Neural cell (in vitro differentiated cells): ENCODE measurements around the gene RFX8. TPM values are rescaled to one million over a fixed set of nuclear protein-coding genes. Genes with fewer than 3 reads are reported as not detected.

ENCODE experiments used
- H2AFZ ChIP-seq: fragments of 200-600, 300-800 bp; sonication (generic), shearing (Covaris generic); 2 replicates; pipeline ENCODE4 v1.6.0; 2014; ENCODE audit warnings: low read depth, mild to moderate bottlenecking, antibody characterized with exemption, low read length, moderate library complexity
- H3F3A ChIP-seq: fragments of 200-600 bp; shearing (Covaris generic); 2 replicates; pipeline ENCODE4 v1.6.1; 2016; ENCODE audit warnings: mild to moderate bottlenecking, moderate library complexity, mixed read lengths, antibody characterized with exemption, low read length; ENCODE audit not compliant: insufficient read depth, poor library complexity, severe bottlenecking
- H3K27ac ChIP-seq: fragments of 200-600, 300-800 bp; sonication (generic), shearing (Covaris generic); 2 replicates; pipeline ENCODE4 v1.5.1; 2014; ENCODE audit warnings: mild to moderate bottlenecking, low read length, moderate library complexity
- H3K27me3 ChIP-seq: fragments of 300-800, 200-600 bp; sonication (generic), shearing (Covaris generic); 2 replicates; pipeline ENCODE4 v1.6.0; 2014; ENCODE audit warnings: mild to moderate bottlenecking, low read depth, low read length, moderate library complexity; ENCODE audit not compliant: insufficient read depth
- H3K36me3 ChIP-seq: fragments of 300-800, 200-600 bp; sonication (generic), shearing (Covaris generic); 2 replicates; pipeline ENCODE4 v1.5.1; 2014; ENCODE audit warnings: mild to moderate bottlenecking, antibody characterized with exemption, low read length, moderate library complexity; ENCODE audit not compliant: insufficient read depth
- H3K4me2 ChIP-seq: fragments of 300-800, 200-600 bp; sonication (generic), shearing (Covaris generic); 2 replicates; pipeline ENCODE4 v1.6.0; 2014; ENCODE audit warnings: mild to moderate bottlenecking, low read length
- H3K4me3 ChIP-seq: fragments of 300-800, 200-600 bp; sonication (generic), shearing (Covaris generic); 2 replicates; pipeline ENCODE4 v1.5.1; 2014; ENCODE audit warnings: mild to moderate bottlenecking, low read length, moderate library complexity
- H3K79me2 ChIP-seq: fragments of 200-600 bp; shearing (Covaris generic); replicated peaks from 2 replicates; pipeline ENCODE4 v1.6.0; 2014; ENCODE audit warnings: mild to moderate bottlenecking, low read length, moderate library complexity; ENCODE audit not compliant: insufficient read depth
- H3K9ac ChIP-seq: fragments of 300-800, 200-600 bp; sonication (generic), shearing (Covaris generic); 2 replicates; pipeline ENCODE4 v1.6.1; 2016; ENCODE audit warnings: mild to moderate bottlenecking, low read length, mixed read lengths
- H3K9me2 ChIP-seq: fragments of 200-600 bp; shearing (Covaris generic); 2 replicates; pipeline ENCODE4 v1.6.1; 2016; ENCODE audit warnings: mild to moderate bottlenecking, low read length, mixed read lengths; ENCODE audit not compliant: insufficient read depth
- H3K9me3 ChIP-seq: fragments of 200-600, 300-800 bp; sonication (generic), shearing (Covaris generic); 2 replicates; pipeline ENCODE4 v1.6.1; 2016; ENCODE audit warnings: mild to moderate bottlenecking, mixed run types, low read length, moderate library complexity, mixed read lengths
- H4K20me1 ChIP-seq: fragments of 200-600 bp; shearing (Covaris generic); 2 replicates; pipeline ENCODE4 v1.6.1; 2016; ENCODE audit warnings: mild to moderate bottlenecking, mixed run types; ENCODE audit not compliant: insufficient read depth
- EP300 ChIP-seq: fragments of 450-650 bp; conservative IDR thresholded peaks from 2 replicates; pipeline ENCODE4 v1.6.1; 2014; ENCODE audit warnings: antibody characterized with exemption, mild to moderate bottlenecking, moderate library complexity; ENCODE audit not compliant: poor library complexity, severe bottlenecking
- EZH2 ChIP-seq: fragments of 200-600, 300-800 bp; shearing (Covaris generic), sonication (generic); IDR thresholded peaks from 2 replicates; pipeline ENCODE4 v1.6.1; 2014; ENCODE audit warnings: antibody characterized with exemption, low read length, borderline replicate concordance, mild to moderate bottlenecking; ENCODE audit not compliant: insufficient read depth, poor library complexity, severe bottlenecking
- MXI1 ChIP-seq: fragments of 450-650 bp; conservative IDR thresholded peaks from 2 replicates; pipeline ENCODE4 v1.6.1; 2014; ENCODE audit warnings: antibody characterized with exemption, mild to moderate bottlenecking; ENCODE audit not compliant: poor library complexity, severe bottlenecking
- POLR2AphosphoS5 ChIP-seq: IDR thresholded peaks from 2 replicates; pipeline ENCODE4 v1.6.1; 2012
- RAD21 ChIP-seq: fragments of 450-650 bp; conservative IDR thresholded peaks from 2 replicates; pipeline ENCODE4 v1.6.1; 2014; ENCODE audit warnings: antibody characterized with exemption, mild to moderate bottlenecking, moderate library complexity
- SMC3 ChIP-seq: fragments of 450-650 bp; conservative IDR thresholded peaks from 2 replicates; pipeline ENCODE4 v1.6.1; 2014; ENCODE audit warnings: antibody characterized with exemption, mild to moderate bottlenecking, moderate library complexity; ENCODE audit not compliant: poor library complexity
- TAF1 ChIP-seq: IDR thresholded peaks from 2 replicates; pipeline ENCODE4 v1.6.1; 2012; ENCODE audit warnings: low read depth
- polyA plus RNA-seq: library from polyadenylated mRNA; depleted of rRNA; stranded (reverse); fragments of >200 nt; gene quantifications from 2 replicates; pipeline ENCODE4 v1.2.3, GENCODE V29; 2014
- TF ChIP-seq, protein P1 (sequence below): IDR thresholded peaks from 2 replicates; pipeline ENCODE4 v1.6.1; 2012; ENCODE audit warnings: borderline replicate concordance
- TF ChIP-seq, protein P2 (sequence below): fragments of 450-650 bp; IDR thresholded peaks from 2 replicates; pipeline ENCODE4 v1.5.1; 2014; ENCODE audit warnings: antibody characterized with exemption, mild to moderate bottlenecking, moderate library complexity; ENCODE audit not compliant: poor library complexity, severe bottlenecking

The RFX8 gene
- polyA plus RNA-seq, 1 donor from 2014 or later: not detected

DNA sequence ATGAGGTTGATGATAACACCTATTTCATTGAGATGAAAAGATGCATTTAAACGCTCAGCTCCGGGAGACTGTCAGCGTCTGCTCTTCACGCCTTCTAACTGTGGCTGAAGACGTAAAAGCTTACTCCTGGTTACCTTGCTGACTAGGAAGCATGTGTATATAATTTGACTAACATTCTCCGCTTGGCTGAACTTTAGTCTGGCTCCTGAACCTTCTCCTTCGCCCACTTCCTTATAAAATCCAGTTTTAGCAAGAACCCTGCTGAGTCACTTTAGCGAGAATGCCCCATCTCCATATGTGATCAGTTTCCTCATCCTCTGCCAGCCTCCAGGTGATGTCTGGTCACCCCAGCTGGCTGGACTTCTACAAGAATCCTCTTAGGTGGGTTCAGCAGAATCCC is 74.9 kb downstream of the RFX8 start:
- Histone ChIP-seq H3K4me3 (no peak overlapping the region), H3K9me2 (no peaks in the 10 kb centered on the region), H2AFZ (no peak overlapping the region), H3K4me2 (no peak overlapping the region), H3K9ac (no peak overlapping the region), H3K9me3 (no peaks in the 10 kb centered on the region), H4K20me1 (no peaks in the 10 kb centered on the region), H3K27ac (no peak overlapping the region), H3K79me2 (no peaks in the 10 kb centered on the region), H3F3A (no peaks in the 10 kb centered on the region), H3K36me3 (no peaks in the 10 kb centered on the region), H3K27me3 (no peaks in the 10 kb centered on the region)
- TF ChIP-seq EP300 (no peak), EZH2 (no peak), TAF1 (no peak), POLR2AphosphoS5 (no peak), RAD21 (no peak), MXI1 (no peak)
- TF ChIP-seq, protein P1, sequence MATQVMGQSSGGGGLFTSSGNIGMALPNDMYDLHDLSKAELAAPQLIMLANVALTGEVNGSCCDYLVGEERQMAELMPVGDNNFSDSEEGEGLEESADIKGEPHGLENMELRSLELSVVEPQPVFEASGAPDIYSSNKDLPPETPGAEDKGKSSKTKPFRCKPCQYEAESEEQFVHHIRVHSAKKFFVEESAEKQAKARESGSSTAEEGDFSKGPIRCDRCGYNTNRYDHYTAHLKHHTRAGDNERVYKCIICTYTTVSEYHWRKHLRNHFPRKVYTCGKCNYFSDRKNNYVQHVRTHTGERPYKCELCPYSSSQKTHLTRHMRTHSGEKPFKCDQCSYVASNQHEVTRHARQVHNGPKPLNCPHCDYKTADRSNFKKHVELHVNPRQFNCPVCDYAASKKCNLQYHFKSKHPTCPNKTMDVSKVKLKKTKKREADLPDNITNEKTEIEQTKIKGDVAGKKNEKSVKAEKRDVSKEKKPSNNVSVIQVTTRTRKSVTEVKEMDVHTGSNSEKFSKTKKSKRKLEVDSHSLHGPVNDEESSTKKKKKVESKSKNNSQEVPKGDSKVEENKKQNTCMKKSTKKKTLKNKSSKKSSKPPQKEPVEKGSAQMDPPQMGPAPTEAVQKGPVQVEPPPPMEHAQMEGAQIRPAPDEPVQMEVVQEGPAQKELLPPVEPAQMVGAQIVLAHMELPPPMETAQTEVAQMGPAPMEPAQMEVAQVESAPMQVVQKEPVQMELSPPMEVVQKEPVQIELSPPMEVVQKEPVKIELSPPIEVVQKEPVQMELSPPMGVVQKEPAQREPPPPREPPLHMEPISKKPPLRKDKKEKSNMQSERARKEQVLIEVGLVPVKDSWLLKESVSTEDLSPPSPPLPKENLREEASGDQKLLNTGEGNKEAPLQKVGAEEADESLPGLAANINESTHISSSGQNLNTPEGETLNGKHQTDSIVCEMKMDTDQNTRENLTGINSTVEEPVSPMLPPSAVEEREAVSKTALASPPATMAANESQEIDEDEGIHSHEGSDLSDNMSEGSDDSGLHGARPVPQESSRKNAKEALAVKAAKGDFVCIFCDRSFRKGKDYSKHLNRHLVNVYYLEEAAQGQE: no peak

DNA sequence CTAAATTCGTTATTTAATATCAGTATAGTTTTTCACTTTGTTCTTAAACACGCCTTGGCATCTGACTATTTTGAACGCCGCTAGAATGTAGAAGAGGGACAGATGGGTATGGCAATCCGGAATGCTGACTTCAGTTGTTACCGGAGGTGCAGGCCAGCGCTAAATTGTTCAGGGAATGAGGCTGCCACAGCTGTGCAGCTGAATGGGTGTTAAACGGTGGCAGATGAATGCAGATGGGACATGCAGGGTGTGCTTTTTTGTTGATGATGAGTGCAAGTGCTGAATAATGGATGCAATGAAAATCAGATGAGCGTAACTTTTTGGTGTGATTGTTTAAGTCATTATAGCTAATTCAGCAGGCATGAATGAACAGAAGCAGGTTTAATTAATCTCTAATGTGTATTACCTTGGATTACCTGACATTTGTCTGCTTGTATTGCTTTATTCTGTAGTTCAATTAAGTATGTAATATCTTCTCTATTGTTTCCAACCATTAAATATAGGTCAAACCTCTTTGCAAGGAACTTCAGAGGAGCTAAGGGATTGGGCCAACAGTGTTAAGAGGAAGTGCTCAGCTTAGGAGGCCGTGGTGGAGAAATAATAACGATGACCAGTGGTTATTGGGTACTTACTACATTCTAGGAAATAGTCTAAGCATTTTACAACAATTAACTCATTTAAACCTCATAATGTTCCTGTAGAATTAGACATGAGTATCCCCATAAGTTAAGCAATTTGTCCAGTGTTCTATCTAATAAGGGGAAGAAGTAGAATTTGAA is 75.7 kb downstream of the RFX8 start:
- no peak for TF ChIP-seq TAF1
- no peak for TF ChIP-seq EZH2
- TF ChIP-seq, protein P1: no peak
- no peak for TF ChIP-seq SMC3
- TF ChIP-seq, protein P2, sequence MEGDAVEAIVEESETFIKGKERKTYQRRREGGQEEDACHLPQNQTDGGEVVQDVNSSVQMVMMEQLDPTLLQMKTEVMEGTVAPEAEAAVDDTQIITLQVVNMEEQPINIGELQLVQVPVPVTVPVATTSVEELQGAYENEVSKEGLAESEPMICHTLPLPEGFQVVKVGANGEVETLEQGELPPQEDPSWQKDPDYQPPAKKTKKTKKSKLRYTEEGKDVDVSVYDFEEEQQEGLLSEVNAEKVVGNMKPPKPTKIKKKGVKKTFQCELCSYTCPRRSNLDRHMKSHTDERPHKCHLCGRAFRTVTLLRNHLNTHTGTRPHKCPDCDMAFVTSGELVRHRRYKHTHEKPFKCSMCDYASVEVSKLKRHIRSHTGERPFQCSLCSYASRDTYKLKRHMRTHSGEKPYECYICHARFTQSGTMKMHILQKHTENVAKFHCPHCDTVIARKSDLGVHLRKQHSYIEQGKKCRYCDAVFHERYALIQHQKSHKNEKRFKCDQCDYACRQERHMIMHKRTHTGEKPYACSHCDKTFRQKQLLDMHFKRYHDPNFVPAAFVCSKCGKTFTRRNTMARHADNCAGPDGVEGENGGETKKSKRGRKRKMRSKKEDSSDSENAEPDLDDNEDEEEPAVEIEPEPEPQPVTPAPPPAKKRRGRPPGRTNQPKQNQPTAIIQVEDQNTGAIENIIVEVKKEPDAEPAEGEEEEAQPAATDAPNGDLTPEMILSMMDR: no peak
- no peak for TF ChIP-seq POLR2AphosphoS5
- no peak for TF ChIP-seq EP300
- TF ChIP-seq RAD21: no peak
- TF ChIP-seq MXI1: no peak
- no peak overlapping the region for H3K4me3 ChIP-seq
- H2AFZ ChIP-seq: no peak overlapping the region
- H3K27ac ChIP-seq: no peak overlapping the region
- no peak overlapping the region for H3K9ac ChIP-seq
- H3K9me3 ChIP-seq: no peaks in the 10 kb centered on the region
- no peaks in the 10 kb centered on the region for H4K20me1 ChIP-seq
- no peaks in the 10 kb centered on the region for H3K79me2 ChIP-seq
- no peaks in the 10 kb centered on the region for H3K27me3 ChIP-seq
- H3K36me3 ChIP-seq: no peaks in the 10 kb centered on the region
- H3F3A ChIP-seq: no peaks in the 10 kb centered on the region
- no peaks in the 10 kb centered on the region for H3K9me2 ChIP-seq
- H3K4me2 ChIP-seq: no peak overlapping the region
